ENCODE results near the gene KIF3B. TPM values are rescaled to one million over a fixed set of nuclear protein-coding genes. Genes with fewer than 3 reads are reported as not detected.
"Not testable (repeated sequence)": the region's sequence is repeated elsewhere in the genome, so short reads cannot be mapped to it uniquely, and the experiment has no call there.

Gene KIF3B
- polyA plus RNA-seq, 1 experiment: 30.5 TPM

- H3K27me3 ChIP-seq (ENCODE audit: control insufficient read depth, insufficient read depth, low read length): no peaks in the 10 kb centered on the region
- DNase-seq (ENCODE audit: low read depth, low spot score): no peak
- ChIA-PET POLR2A (no interaction called here), CTCF (no interaction called here)
- no peaks in the 10 kb centered on the region for H3K9me3 ChIP-seq (ENCODE audit: control insufficient read depth, insufficient read depth, low read length)
- TF ChIP-seq CTCF (IDR thresholded peaks at IDR 0.05; ENCODE audit: low read depth, low read length): no peak
- no peak overlapping the region for H3K4me3 ChIP-seq (ENCODE audit: low read depth, low read length)
- H3K27ac ChIP-seq (ENCODE audit: low read depth, low read length): no peak overlapping the region
These were observed 103.3 kb downstream of the KIF3B start for GRCh38 chr20:32380745-32381144.

- Histone ChIP-seq H3K9me3 (ENCODE audit: control insufficient read depth, insufficient read depth, low read length) (no peaks in the 10 kb centered on the region), H3K27ac (ENCODE audit: low read depth, low read length) (no peak overlapping the region), H3K27me3 (ENCODE audit: control insufficient read depth, insufficient read depth, low read length) (no peaks in the 10 kb centered on the region), H3K4me3 (ENCODE audit: low read depth, low read length) (no peak overlapping the region)
- no peak for DNase-seq (ENCODE audit: low read depth, low spot score)
- CTCF ChIA-PET: no interaction called here
- no peak for TF ChIP-seq CTCF (IDR thresholded peaks at IDR 0.05; ENCODE audit: low read depth, low read length)
- POLR2A ChIA-PET: no interaction called here
These were observed 104.9 kb downstream of the KIF3B start for GRCh38 chr20:32382102-32382950.

- H3K27ac ChIP-seq (ENCODE audit: low read depth, low read length); CTCF ChIA-PET; POLR2A ChIA-PET; H3K9me3 ChIP-seq (ENCODE audit: control insufficient read depth, insufficient read depth, low read length); H3K4me3 ChIP-seq (ENCODE audit: low read depth, low read length); H3K27me3 ChIP-seq (ENCODE audit: control insufficient read depth, insufficient read depth, low read length); DNase-seq (ENCODE audit: low read depth, low spot score): not testable (repeated sequence)
These were observed 106.0 kb downstream of the KIF3B start for GRCh38 chr20:32383441-32383840.

Other genes starting within 250 kb of the KIF3B start
- gene HCK, start 225.4 kb upstream of the KIF3B start, polyA plus RNA-seq (2011; rRNA removed): not detected in 2 replicates
- gene TM9SF4, start 167.9 kb upstream of the KIF3B start, polyA plus RNA-seq (2011; rRNA removed): 75.6 and 83.9 TPM in 2 replicates
- gene PLAGL2, start 69.9 kb upstream of the KIF3B start, polyA plus RNA-seq (2011; rRNA removed): 5.9 and 8.9 TPM in 2 replicates
- gene POFUT1, start 69.8 kb upstream of the KIF3B start, polyA plus RNA-seq (2011; rRNA removed): 40.2 and 43.6 TPM in 2 replicates
- 28.9 and 31.7 TPM in 2 replicates for gene ASXL1, start 80.7 kb downstream of the KIF3B start, polyA plus RNA-seq (2011; rRNA removed)

Measured in AG04450 (cell line).